ENCODE results near the gene ITGAE.

The ITGAE gene

DNA sequence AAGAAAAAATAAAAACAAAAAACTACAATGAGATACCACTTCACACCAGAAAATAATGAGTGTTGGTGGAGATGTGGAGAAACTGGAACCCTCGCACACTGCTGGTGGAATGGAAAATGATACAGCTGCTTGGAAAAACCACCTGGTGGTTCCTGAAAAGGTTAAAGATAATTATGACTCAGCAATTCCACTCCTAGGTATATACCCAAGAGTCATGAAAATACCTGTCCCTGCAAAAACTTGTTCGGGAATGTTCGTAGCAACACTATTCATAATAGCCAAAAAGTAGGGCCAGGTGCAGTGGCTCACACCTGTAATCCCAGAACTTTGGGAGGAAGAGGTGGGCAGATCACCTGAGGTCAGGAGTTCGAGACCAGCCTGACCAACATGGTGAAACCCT, 8.1 kb upstream of the ITGAE start:
- Histone ChIP-seq H3K9me3 (no peaks in the 10 kb centered on the region), H3K4me3 (no peak overlapping the region), H3K27me3 (ENCODE audit: low read depth) (no peaks in the 10 kb centered on the region), H3K36me3 (replicated peaks) (peaks cover 49% of the 10 kb centered on the region), H3K4me1 (no peaks in the 10 kb centered on the region)
- in situ Hi-C loops (cut with MboI; ENCODE audit: low sequenced_read_pairs), result no loop called here
- no peak for DNase-seq (ENCODE audit: low spot score in 2 of 2)

DNA sequence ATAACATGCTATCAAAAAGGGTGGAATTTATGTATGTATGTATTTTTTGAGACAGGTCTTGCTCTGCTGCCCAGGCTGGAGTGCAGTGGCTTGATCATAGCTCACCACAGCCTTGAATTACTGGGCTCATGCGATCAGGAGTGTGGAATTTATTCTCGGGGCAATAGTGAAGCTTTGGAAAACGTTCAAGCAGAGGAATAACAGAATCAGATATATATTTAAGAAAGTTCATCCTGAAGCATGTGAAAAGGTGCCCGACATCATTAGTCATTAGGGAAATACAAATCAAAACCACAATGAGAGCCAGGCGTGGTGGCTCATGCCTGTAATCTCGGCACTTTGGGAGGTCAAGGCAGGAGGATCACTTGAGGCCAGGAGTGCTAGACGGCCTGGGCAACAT, 7.7 kb upstream of the ITGAE start:
- no peaks in the 10 kb centered on the region for H3K4me1 ChIP-seq
- in situ Hi-C loops (cut with MboI; ENCODE audit: low sequenced_read_pairs), result no loop called here
- H3K9me3 ChIP-seq, result no peaks in the 10 kb centered on the region
- DNase-seq (ENCODE audit: low spot score in 2 of 2), result no peak
- H3K36me3 ChIP-seq (replicated peaks), result peaks cover 44% of the 10 kb centered on the region
- H3K4me3 ChIP-seq, result no peak overlapping the region
- H3K27me3 ChIP-seq (ENCODE audit: low read depth), result no peaks in the 10 kb centered on the region

DNA sequence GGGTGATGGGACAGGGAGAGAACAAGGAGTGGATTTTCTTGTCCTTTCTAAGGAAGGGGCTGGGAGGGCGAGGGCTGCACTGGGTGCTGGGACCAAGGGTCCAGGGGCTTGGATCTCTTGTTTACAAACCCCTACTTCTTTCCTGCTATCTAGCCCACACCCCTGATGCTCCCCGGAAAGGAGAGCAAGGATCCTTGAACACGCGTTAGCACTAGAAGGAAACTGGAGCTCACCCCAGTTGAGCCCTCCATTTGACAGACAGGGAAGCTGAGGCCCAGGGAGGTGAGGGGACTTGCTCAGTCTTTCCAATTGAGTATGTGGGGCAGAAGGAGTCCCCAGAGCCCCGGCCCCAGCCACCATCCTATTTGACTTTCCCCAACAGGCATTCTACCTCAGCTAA, 4.6 kb upstream of the ITGAE start:
- Histone ChIP-seq H3K36me3 (replicated peaks) (peaks cover 14% of the 10 kb centered on the region), H3K9me3 (no peaks in the 10 kb centered on the region), H3K4me1 (no peaks in the 10 kb centered on the region), H3K27me3 (ENCODE audit: low read depth) (no peaks in the 10 kb centered on the region), H3K4me3 (no peak overlapping the region)
- in situ Hi-C loops (cut with MboI; ENCODE audit: low sequenced_read_pairs), result no loop called here
- no peak for DNase-seq (ENCODE audit: low spot score in 2 of 2)

DNA sequence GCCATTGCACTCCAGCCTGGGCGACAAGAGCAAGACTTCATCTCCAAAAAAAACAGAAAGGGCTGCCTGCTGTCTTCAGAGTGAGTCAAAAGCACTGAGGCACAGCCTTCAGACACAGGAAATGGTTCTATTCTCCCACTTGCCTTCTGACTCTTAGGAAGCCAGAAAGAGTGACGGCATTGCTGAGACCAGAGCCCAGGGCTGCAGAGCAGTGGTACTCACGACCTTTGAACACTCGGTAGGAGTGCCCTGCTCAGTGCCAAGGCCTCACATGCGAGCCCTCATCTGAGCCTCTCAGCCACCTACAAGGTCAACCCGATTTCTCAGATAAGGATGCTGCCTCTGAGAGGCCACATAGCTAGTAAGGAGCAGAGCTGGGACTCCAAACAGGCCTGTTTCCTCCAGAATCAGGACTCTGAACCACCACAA, 3.5 kb upstream of the ITGAE start:
- Histone ChIP-seq H3K36me3 (replicated peaks) (peaks cover 7% of the 10 kb centered on the region; the same call in 1 of the 2 replicates), H3K4me1 (no peaks in the 10 kb centered on the region), H3K9me3 (no peaks in the 10 kb centered on the region), H3K27me3 (ENCODE audit: low read depth) (no peaks in the 10 kb centered on the region), H3K4me3 (no peak overlapping the region)
- DNase-seq (ENCODE audit: low spot score in 2 of 2), result no peak
- in situ Hi-C loops (cut with MboI; ENCODE audit: low sequenced_read_pairs), result no loop called here

DNA sequence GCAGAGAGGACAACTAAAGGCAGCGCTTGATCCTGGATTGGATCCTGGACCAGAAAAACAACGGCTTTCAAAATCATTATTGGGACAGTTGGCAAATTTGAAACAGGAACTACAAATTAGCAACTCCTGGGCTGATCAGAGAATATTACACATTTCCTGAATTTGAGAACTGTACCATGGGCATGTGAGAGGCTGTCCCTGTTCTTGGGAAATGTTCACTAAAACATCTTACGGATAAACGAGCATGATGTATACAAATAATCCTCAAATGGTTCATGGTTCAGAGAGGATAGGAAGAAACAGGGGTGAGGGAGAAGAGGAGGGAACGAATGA, 2.3 kb upstream of the ITGAE start:
- Histone ChIP-seq H3K4me1 (no peaks in the 10 kb centered on the region), H3K9me3 (no peaks in the 10 kb centered on the region), H3K4me3 (no peak overlapping the region), H3K36me3 (replicated peaks) (peaks cover 3% of the 10 kb centered on the region; the same call in 1 of the 2 replicates), H3K27me3 (ENCODE audit: low read depth) (no peaks in the 10 kb centered on the region)
- DNase-seq (ENCODE audit: low spot score in 2 of 2), result no peak
- in situ Hi-C loops (cut with MboI; ENCODE audit: low sequenced_read_pairs), result no loop called here

DNA sequence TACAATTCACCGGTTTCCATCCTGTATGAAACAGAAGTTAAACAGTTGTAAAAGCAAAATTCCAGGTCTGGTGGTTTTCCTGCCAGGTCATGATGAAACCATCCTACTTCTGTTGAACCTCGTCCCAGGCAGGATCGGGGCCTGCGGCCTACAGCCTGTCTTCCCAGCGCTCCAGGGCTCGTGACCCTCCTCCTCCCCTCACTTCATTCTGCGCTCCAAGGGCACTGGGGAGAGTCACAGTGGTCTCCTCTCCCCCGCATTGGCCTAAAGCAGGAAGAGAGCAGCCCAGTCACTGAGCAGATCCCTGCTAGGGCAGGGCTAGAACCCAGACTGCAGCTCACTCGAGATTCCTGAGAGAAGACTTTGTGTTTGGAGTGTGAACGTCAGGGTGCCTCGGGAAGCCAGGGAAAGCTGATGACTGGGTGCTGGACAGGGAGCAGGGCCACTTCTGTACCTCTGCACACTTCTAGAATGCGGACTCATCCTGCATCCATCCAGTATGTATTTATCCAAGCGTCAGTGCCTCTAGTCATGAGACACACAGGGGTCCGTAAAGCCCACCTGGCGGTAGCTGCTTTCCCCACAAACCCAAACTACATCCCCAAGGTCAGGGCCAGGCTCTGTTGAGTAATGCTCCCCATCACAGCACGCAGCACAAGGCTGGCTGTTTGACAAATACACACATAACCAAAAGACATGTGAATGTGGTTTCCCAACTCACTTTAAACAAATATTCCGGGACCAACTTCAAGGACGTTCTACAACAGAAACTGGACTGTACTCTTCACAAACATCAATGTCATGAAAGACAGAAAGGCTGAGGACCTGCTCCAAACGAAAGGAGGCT, 1.7 kb upstream of the ITGAE start:
- Histone ChIP-seq H3K36me3 (replicated peaks) (peaks cover 3% of the 10 kb centered on the region; the same call in 1 of the 2 replicates), H3K4me3 (no peak overlapping the region), H3K27me3 (ENCODE audit: low read depth) (no peaks in the 10 kb centered on the region), H3K4me1 (no peaks in the 10 kb centered on the region), H3K9me3 (no peaks in the 10 kb centered on the region)
- in situ Hi-C loops (cut with MboI; ENCODE audit: low sequenced_read_pairs), result no loop called here
- no peak for DNase-seq (ENCODE audit: low spot score in 2 of 2)

DNA sequence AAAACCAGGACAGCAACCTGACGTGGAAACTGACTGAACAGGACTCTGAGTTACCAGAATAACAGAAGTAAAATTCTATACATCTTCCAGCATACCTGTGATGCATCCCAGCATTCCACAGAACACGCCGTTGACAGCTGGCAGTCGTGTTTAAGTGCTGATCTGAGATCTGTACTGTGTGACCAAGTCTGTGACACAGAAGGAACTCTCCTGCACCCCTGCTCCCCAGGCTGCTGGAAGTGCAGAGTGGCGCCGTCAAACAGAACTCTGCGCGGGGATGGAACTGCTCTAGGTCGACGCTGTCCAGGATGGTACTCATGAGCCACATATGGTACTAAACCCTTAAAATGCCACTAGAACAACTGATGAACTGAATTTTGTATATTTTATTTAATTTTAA, 804 bp upstream of the ITGAE start:
- Histone ChIP-seq H3K27me3 (ENCODE audit: low read depth) (no peaks in the 10 kb centered on the region), H3K36me3 (replicated peaks) (peaks cover 2% of the 10 kb centered on the region; the same call in 1 of the 2 replicates), H3K4me1 (no peaks in the 10 kb centered on the region), H3K9me3 (no peaks in the 10 kb centered on the region), H3K4me3 (no peak overlapping the region)
- in situ Hi-C loops (cut with MboI; ENCODE audit: low sequenced_read_pairs), result no loop called here
- no peak for DNase-seq (ENCODE audit: low spot score in 2 of 2)

DNA sequence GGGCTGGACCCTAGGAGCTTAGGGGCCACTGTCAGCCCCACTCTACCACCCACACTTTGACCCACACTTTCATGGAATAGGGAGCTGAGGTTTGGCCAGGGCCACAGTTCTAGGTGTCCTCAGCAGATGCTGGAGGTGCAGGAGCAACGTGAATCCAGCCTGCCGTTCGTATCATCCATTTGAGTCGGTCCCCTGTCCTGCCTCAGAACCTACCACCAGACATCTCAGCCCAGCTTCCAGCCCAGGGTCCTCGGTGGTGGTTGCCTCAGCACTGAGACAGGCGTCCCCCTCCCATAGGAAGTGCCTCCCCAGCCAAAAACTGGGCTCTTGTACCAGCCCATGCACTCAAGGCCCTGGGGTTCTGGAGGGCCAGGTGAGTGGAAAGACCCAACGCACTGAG, 359 bp upstream of the ITGAE start:
- Histone ChIP-seq H3K4me1 (no peaks in the 10 kb centered on the region), H3K36me3 (replicated peaks) (no peaks in the 10 kb centered on the region; the same call in 1 of the 2 replicates), H3K4me3 (no peak overlapping the region), H3K9me3 (no peaks in the 10 kb centered on the region), H3K27me3 (ENCODE audit: low read depth) (no peaks in the 10 kb centered on the region)
- no peak for DNase-seq (ENCODE audit: low spot score in 2 of 2)
- in situ Hi-C loops (cut with MboI; ENCODE audit: low sequenced_read_pairs), result no loop called here

DNA sequence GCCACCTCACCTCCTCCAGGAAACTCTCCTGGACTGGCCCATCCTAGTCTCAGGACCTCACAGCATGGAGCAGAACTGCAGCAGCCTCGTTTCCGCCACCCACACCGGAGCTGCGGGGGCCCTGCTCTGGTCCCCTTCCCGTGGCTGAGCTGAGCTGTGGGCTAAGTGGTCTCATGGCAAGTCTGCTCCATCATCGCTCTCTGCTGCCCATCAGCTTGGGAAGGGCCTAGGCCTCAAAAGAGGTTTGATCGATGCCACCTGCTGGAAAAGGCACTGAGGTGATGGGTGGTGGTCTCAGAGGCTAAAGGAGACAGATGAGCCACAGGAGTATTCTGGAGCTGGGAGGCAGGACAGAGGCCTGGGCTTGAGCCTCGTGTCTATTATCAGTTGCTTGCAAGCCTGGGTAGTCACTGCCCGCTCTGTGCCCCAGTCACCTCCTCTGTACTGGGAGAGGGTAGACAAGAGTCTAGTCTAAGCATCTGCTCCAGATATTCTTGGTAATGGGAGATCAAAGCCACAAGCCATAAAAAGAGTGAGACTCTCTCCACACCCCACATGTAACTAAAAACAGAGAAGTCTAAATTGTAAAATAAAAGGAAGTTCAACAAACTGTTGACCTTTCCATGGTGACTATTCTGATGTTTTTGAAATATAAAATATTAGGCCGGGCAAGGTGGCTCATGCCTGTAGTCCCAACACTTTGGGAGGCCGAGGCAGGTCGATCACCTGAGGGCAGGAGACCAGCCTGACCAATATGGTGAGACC, 1.6 kb downstream of the ITGAE start:
- DNase-seq (ENCODE audit: low spot score in 2 of 2), result no peak
- in situ Hi-C loops (cut with MboI; ENCODE audit: low sequenced_read_pairs), result no loop called here
- Histone ChIP-seq H3K36me3 (replicated peaks) (no peaks in the 10 kb centered on the region), H3K4me1 (no peaks in the 10 kb centered on the region), H3K27me3 (ENCODE audit: low read depth) (no peaks in the 10 kb centered on the region), H3K9me3 (no peaks in the 10 kb centered on the region), H3K4me3 (no peak overlapping the region)

DNA sequence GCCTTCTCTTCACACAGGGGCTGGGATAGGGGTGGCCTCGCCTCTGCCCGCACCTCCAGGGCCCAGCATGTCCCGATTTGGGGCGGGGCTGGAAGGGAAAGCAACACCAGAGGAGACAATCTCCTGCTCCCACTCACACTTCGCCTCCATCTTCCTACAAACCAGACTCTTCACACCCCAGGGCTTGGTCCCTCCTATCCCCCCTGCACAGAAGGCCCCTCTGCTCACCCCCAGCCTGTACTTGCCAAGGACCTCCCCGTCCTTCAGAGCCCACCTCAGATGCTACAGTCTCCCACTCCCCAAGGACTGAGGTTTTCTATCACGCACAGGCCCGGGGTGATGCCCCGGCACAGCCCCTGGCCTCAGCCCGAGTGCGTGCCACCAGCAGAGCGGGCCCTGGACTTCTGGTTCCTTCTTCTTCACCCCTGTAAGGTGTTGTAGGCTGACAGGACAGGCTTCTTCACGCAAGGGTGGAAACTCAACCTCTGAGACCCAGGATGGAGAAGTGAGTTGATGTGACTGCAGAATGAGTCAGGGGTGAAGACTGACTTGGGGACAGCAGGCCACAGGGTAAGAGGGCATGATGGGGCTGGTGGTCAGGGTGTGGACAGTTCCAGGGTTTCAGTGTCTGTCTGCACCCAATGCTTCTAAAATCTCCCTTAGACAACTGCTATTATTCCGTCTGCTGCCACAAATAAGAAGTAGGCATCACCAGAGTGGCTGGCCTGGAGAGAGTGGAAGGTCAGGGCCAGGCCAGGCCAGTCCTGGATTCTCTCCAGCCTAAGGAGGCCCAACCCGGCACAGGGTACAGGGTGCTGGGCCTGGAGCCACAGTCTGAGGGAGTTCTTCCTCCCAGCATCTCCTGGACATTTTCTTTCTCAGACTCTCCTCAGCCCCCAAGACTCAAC, 2.5 kb downstream of the ITGAE start:
- Histone ChIP-seq H3K36me3 (replicated peaks) (no peaks in the 10 kb centered on the region), H3K4me3 (no peak overlapping the region), H3K9me3 (no peaks in the 10 kb centered on the region), H3K4me1 (no peaks in the 10 kb centered on the region), H3K27me3 (ENCODE audit: low read depth) (no peaks in the 10 kb centered on the region)
- in situ Hi-C loops (cut with MboI; ENCODE audit: low sequenced_read_pairs), result no loop called here
- DNase-seq (ENCODE audit: low spot score in 2 of 2), result no peak

DNA sequence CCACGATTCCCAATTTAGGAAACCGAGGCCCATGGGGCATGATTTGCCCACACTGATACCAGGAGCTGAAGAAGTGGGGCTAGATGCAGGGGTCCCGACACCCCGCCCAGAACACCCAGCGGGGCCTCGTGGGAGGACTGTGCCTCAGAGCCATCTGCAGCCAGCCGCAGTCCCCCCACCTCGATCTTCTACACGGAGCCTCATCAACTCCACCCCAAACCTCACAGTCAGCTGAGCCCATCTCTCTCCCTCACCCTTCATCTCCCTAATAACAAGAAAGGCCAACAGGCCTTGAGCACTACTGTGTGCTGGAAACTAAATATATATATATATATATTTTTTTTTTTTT, 4.2 kb downstream of the ITGAE start:
- Histone ChIP-seq H3K36me3 (replicated peaks) (no peaks in the 10 kb centered on the region), H3K9me3 (no peaks in the 10 kb centered on the region)

DNA sequence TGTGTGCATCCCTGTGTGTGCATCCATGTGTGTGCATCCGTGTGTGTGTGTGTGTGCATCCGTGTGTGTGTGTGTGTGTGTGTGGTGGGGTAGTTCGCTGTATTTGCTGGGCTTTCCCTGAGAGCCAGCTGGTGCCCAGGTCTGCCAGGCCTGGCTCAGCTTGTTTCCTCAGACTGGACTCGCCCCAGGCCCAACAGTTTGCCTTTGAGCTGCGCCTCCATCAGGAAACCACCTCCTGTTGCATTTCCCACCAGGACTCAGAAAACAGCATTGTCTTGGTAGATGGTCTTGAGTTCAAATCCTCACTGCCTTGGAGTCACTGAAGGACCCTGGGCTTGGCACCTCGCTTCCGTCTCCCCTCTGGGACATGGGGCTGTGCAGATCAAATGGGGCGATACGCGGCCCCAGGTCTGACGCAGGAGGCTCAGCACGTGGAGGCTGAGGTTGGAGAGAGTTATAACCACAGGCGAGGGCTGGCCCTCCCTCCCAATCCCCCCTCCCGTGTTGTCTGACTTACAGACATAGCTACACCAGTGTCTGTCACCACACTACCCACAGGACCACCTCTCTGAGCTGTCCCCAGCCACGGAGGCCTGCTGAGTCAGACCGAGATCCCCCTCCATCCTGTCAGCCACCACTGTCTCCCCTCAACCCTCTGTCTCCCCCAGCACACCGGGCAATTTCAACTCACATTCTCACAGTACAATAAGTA, 4.7 kb downstream of the ITGAE start:
- no peak for DNase-seq (ENCODE audit: low spot score in 2 of 2)
- no peaks in the 10 kb centered on the region for H3K36me3 ChIP-seq (replicated peaks)
- in situ Hi-C loops (cut with MboI; ENCODE audit: low sequenced_read_pairs), result no loop called here
- H3K9me3 ChIP-seq, result no peaks in the 10 kb centered on the region
- H3K27me3 ChIP-seq (ENCODE audit: low read depth), result no peaks in the 10 kb centered on the region
- H3K4me3 ChIP-seq, result no peak overlapping the region
- no peaks in the 10 kb centered on the region for H3K4me1 ChIP-seq

More for the DNA sequence above, 4.2 kb downstream of the ITGAE start:
- DNase-seq (ENCODE audit: low spot score in 2 of 2), result no peak
- Histone ChIP-seq H3K27me3 (ENCODE audit: low read depth) (no peaks in the 10 kb centered on the region), H3K4me1 (no peaks in the 10 kb centered on the region), H3K4me3 (no peak overlapping the region)
- in situ Hi-C loops (cut with MboI; ENCODE audit: low sequenced_read_pairs), result no loop called here

DNA sequence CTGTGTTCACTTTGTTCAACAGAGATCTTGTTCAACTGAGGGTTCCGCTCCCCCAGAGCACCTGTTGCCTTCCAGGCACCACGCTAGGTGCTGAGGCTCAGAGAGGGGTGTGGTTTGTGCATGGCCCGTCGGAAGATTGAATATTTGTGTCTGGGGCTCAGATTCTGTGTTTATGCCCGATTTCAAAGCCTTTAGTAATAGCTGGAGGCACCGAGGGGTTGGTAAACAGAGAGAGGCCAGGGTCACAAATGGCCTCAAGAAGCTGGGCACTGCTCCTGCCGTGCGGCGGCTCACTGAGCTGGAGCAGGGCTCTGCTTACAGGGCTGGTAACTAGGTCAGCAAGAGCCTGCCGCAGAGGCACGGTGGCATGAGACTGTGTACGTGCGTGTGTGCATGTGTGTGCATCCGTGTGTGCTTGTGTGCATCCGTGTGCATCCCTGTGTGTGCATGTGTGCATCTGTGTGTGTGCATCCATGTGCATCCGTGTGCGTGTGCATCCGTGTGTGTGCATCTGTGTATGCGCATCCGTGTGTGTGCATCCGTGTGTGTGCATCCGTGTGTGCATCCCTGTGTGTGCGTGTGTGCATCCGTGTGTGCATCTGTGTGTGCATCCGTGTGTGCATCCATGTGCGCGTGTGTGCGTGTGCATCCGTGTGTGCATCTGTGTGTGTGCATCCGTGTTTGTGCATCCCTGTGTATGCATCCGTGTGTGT, 5.4 kb downstream of the ITGAE start:
- no peak for DNase-seq (ENCODE audit: low spot score in 2 of 2)
- H3K4me1 ChIP-seq, result no peaks in the 10 kb centered on the region
- no peaks in the 10 kb centered on the region for H3K27me3 ChIP-seq (ENCODE audit: low read depth)
- H3K9me3 ChIP-seq, result no peaks in the 10 kb centered on the region
- no peak overlapping the region for H3K4me3 ChIP-seq
- no peaks in the 10 kb centered on the region for H3K36me3 ChIP-seq (replicated peaks)
- in situ Hi-C loops (cut with MboI; ENCODE audit: low sequenced_read_pairs), result no loop called here
